NCI-H2227 treated with DMSO at 0.1 percent for 48 hours (cell line): ENCODE results near the gene XPC.
A peak's percentile ranks its signal among the peaks of the same experiment; 100 is the strongest.

Experiments used
- DNase-seq: peaks from one replicate; lab custom pipeline; 2025; lab: John Stamatoyannopoulos, UW

The XPC gene

DNA sequence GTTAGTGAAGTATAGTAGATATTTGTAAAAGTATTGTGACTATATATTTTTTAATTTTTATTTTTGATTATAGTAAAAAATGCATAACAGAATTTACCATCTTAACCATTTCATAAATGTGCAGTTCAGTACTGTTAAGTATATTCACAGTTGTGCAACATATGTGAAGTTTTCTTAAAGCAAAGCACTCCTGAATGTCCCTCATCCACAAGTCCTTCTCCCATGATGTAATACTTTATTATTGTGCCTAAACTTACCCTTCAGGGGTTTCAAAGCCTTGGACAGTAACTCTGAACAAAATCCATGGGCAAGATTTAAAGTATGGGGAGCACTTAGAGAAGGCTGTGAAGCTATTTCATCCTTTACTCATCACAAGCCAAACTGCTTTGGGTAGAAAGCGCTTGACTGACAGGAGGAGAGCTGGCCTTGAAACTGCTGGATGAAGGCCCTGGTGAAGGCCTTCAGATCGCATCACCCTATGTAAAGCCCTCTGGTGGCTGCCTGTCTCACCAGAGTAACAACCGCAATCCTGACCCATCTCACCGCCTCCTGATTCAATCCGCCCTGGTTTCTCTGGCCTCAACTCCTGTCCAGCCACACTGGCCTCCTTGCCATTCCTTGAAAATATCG, 28.3 kb upstream of the XPC start:
- no peak for DNase-seq

DNA sequence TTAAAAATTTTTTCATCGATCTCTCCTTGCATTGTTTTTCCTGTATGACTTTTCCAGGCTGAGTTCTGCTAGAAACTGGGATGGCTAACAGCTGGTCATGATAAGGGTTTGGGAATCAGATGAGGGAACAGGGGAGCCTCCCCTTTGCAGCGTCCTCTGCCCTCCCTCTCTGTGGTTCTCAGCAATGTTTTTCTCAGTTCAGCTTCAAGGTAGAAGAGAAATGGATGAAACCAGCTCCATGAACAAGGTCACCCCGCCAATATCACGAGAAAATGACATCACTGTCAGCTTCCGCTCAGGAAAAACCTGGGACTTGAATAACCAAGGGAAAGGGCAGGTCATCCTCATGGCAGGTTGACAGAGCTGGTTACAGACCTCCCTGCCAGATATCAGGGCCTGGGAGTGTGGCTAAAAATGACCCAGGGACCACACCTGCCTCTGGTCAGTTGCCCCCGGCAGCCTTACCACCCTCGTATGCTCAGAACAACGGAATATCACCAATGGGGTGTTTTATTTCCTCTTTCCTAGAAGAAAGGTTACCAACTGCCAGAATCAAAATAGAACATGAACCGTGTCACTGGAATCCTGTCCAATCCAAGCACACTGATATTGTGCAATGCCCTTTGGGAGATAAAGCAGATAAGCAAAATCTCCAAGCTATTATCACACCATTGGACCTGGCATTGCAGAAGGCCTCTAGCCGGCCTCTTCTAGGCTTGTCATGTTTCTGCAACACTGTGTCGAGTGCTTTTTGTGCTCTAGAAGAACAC, 26.3 kb upstream of the XPC start:
- no peak for DNase-seq

DNA sequence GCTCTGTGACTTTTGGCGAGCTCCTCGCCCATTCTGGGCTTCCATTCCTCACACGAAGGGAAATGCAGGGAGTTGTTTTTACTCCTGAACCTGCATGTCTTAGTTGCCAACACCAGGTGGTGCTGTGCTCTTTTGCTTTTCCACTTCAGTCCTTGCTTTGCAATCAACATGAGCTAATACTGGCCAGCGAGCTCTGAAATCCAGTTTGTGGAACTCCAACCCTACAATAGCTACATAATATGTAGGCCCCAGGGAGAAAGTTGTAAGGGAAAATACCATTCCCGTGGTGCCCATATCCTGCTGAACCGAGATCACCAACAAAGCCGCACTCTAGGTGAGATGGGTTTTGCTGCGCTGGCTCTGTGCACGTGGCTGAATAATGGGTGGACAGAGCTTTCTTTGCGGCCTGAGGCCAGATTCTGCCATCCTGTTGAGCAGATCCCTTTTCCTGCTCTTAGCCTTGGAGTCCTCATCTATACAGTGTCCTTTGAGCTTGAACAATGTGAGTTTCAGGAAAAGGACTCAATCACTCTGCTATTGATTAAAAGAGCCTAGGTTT, 25.2 kb upstream of the XPC start:
- peak; percentile 43 for DNase-seq

DNA sequence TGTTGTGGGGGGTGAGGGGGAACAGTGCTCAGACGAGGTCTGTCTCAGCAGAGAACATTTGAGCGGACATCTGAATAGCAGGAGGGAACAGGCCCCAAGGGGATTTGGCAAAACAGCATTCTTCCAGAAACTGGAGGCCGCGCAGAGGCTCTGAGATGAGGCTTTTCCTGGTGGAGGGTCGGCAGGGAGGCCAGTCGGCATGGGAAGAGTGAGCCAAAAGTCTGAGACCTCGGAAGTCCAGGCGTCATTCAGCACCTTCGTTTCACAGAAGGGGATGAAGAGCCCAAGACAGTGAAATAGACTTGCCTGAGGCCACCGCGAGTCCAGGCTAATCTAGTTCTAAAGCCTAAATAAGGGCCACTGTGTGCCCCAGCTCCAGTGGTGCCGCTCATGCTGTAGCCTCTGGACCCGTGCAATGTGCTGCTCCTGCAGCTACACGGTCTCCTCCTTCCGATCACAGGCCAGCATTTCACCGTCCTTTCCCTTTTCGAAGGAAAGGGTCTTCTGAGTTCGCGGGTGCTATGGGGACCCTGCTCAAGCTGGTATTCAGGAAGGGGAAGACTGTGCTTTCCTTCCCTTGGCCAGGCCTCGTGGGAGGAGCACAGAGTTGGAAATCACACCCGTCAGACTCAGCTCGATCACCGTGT, 24.6 kb upstream of the XPC start:
- no peak for DNase-seq

GRCh38 chr3:14201940-14202684, 23.7 kb upstream of the XPC start:
- DNase-seq: no peak

- DNase-seq: no peak
Observed at GRCh38 chr3:14200841-14201240, 22.4 kb upstream of the XPC start.

GRCh38 chr3:14200276-14200675, 21.9 kb upstream of the XPC start:
- DNase-seq: no peak

DNA sequence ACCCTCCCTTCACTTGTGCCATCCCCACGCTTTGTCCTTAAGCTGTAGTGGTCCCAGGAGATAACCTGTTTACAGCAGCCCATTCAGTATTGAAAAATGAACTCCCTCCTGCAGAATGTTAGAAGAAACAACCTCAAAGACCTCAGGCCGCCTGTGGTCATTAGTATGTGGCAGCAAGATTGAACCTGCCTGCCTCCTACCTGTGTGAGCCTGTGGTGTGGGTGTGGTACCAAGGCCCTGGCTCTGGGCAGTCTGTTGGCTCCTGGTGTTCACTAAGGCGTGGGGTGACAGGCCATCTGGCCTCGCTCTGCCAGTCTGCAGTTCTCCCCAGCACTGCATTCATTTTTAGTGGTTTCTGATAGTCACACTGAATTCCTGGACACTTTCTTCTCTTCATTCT, 21.2 kb upstream of the XPC start:
- no peak for DNase-seq

GRCh38 chr3:14194865-14195264, 16.5 kb upstream of the XPC start:
- DNase-seq: no peak

DNA sequence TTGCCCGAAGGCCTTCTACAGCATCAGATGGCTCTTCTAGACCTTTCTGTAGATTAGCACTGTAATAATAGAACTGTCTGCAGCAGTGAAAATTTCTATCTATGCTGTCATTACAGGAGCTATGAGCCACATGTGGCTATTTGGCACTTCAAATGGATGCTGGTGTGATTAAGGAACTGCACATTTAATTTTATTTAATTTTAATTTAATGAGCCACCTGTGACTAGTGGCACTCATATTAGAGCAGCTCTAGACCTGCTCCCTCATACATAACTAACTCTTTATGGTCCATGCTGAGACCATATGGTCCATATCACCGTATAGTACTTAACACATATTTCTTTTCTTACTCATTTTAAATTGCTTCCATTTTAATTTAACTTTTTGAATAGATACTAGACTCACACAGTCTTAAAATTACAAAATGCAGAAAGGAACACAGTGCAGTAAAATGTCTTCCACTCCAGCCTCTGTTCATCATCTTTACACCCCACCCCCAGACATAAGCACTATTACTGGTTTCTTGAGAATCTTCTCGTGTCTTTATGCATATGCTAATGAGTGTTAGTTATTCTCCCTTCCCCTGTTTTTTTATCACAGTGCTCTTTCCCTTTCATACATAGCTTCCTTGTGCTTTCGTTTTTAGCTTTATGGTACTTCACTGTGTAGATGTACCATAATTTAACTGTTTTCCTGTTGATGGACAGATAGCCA, 9.8 kb upstream of the XPC start:
- no peak for DNase-seq

DNA sequence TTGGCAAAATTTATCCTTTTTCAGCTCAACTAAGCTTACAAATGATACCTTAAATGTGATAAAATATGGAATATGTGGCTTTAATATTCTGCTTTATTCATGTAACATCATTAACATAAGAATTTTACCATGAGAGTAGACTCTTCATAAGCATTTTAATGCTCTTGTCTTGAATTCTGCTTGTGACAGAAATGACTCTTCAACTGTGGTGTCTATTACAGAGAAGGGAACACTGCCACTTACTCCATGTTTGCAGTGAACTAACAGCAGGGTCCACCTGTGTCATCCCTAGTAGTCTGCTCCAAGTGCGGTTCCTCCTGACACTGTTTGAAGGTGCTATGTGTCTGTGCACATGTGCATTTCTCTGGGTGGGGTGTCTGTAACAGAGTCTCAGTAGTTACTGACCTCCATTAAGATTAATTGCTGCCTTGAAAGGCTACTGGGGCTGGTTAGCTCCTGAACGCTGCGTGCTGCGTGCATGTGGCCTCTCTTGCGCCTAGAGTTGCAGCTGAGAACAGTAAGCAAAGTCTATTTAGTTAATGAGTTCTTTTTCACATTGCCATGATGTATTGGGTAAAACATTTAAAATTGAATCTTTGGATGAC, 8.6 kb upstream of the XPC start:
- DNase-seq: no peak

GRCh38 chr3:14183015-14183577, 4.7 kb upstream of the XPC start:
- no peak for DNase-seq

DNA sequence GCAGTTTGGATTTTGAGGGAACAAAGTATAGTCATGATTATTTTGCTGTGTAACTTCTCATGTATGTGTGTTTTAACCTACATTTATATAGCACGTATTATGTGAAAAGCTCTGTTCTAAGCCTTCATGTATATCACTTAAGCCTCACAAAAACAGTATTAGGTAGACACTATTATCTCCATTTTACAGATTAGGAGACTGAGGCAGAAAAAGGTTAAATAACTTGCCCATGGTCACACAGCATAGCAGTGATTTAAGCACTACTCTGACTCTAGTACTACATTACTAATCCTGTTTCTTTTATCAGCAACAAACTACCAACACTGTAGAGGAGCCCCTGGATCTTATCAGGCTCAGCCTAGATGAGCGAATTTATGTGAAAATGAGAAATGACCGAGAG, 2.9 kb upstream of the XPC start:
- DNase-seq: no peak

GRCh38 chr3:14179795-14180194, 1.4 kb upstream of the XPC start:
- no peak for DNase-seq

DNA sequence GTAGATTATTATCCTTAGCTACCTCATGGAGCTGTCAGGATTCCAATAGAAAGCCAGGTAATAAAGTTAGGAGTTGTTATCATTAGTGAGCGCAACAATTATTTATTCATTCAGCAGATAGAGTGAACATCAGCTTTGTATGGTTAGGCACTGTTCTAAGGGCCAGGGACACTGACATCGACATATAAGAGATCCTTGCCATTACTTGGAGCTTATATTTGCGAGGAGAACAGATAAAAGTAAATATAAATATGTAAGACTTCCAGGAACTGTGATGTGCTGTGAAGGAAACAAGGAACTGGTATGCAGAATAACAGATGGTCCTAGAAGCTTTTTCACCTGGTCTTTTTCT, 689 bp upstream of the XPC start:
- no peak for DNase-seq

GRCh38 chr3:14177580-14178246, 688 bp downstream of the XPC start:
- DNase-seq: no peak

DNA sequence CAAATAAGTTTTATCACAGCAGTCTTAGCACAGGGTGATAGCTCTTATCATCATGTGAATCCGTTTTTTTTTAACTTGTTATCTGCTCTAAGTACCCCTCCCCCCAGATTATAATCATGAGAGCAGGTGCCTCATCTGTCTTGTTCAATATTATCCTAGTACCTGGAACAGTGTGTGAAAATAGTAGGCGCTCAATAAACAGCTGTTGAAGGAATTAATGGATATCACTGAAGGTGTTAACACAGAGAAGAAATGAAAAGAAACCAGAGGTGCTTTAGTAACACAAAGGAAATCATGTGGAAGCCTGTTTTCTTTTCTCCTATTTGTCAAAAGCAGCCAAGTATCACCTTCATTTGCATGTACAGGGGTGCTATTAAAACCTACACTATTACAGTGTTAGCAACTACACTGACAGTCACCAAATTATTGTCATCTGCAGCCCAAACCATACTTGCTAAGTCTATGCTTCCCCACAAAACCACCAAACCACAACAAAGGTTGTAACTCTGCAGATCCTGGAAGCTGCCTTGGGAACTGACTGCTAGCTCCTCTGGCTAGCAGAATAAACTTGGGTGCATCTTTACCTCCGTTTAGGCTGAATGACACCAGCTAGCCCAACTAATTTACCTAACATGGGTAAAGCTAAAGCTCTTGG, 2.9 kb downstream of the XPC start:
- no peak for DNase-seq

DNA sequence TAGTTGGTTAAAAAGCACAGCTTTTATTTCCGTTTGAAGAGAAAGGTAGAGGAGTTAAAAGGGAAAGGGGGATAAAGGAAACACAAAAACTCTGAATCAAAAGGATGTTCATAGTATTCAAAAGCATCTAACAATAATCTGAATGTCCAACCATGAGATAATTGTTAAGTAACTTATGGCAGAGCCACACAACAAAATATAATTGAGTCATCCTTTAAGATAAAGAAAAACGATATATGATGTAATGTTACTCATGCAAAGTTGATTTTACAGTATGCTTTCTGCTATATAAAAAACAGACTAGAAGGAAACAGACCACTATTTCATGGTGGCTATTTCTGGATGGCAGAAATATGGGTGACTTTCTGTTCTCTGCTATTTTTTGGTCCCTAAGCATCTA, 3.9 kb downstream of the XPC start:
- no peak for DNase-seq

DNA sequence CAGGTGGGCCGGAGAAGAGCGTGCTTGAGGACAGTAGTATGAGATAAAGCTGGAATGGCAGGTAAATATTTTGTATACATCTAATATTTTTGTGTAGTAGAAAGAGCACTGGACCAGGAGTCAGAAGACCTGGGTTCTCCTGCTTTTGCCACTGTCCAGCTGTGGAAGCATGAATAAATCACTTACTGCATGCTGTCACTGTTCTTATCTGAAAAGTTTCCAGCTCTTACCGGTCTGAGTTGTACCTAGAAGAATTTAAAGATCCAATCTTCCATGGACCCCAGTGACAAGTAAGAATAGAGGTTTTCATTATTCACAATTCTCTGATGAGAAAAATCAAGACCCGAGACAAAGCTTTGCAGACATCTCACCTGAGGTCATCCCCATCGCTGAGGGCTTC, 5.9 kb downstream of the XPC start:
- no peak for DNase-seq

DNA sequence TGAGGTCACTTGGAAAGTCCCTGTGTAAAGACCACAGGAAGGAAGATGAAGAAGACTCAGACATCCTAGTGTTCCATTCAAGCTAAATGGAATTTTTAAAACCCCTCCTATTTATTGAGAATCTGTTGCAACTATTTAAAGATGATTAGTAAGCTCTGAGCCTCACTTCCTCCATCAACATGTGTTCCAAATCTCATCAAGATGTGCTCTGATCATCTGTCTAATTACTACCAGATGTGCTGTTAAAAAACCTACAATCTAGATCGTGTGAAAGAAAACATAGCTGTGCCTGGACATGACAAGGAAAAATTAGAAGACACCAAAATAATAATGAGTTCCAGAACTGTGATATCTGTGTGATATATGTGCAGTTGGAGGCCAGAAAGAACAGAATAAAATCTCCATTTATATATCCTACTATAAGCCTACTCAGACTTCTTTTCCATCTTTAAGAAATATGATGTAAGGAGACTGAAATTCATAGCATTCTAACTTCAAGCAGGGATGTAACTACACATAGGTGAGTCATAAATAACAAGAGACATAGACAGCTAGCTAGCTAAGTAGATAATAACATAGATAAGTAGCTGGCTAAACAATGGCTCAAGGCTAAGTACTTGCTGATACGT, 7.8 kb downstream of the XPC start:
- DNase-seq: no peak
